Activated T-cell treated with anti-CD3 and anti-CD28 coated beads for 24 hours (primary cell): ENCODE data around the gene ZNF678.
"Not testable (repeated sequence)": the region's sequence is repeated elsewhere in the genome, so short reads cannot be mapped to it uniquely, and the experiment has no call there.

Source experiments
- DNase-seq: peaks from one replicate; pipeline ENCODE4 v3.0.0-alpha.2; 2020; ENCODE audit warnings: low read depth

The ZNF678 gene

DNA sequence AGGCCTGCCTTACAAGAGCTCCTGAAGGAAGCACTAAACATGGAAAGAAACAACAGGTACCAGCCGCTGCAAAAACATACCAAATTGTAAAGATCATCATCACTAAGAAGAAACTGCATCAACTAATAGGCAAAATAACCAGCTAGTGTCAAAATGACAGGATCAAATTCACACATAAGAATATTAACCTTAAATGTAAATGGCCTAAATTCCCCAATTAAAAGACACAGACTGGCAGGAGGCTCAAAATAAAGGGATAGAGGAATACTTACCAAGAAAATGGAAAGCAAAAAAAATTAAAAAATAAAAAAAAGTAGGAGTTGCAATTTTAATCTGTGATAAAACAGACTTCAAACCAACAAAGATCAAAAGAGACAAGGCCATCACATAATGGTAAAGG is 11.5 kb upstream of the ZNF678 start:
- DNase-seq = not testable (repeated sequence)

DNA sequence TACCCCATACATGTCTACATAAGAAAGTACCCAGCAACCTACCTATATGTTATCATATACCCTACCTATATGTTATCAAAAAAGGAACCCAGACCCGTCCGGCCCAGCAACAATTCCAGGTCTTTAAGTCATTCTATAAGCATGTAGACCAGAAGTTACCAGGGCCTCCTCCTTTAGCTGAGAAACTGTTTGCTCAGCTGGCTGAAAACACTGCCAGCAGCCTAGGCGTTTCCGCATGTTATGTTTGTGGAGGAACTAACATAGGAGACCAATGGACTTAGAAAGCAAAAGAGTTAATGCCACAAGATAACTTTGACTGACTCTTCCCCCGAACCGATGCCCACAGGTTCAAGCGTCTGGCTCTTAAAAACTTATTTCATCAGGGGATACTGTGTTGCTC is 7.1 kb upstream of the ZNF678 start:
- no peak for DNase-seq

DNA sequence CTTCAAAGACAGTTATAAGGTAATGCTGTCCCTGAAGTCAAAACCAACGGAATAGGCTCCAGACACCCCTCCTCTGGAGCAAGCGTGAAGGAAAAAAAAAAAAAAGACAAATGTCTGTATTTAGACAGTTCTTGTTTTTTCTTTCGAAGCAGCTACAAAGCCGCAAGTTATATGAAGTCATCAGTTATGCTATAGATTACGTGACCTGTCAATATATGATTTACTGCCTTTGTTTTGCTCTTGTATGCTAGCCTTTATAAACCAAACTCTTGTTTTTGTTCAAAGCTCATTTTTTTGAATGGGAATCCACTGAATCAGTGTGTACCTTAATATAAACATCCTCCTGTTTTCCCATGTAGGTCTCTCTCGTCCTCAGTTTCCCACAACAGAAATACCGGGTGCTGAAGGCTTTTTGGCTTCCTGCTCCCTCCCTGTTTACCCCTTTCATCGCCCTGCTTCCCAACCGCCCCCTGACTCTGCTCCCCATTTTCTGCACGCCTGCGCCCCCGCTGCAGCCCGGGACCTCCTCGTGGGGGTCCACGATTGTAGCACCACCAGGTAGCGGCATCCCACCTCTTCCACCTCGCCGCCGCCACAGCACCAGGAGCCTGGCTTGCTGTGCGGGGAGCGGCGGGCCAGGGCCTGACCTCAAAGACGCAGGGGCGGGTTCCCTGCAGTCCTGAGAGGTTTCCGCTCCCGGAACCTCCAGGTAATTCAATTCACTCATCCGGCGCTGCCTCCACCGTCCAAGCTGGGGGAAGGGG is 5.2 kb upstream of the ZNF678 start:
- no peak for DNase-seq

DNA sequence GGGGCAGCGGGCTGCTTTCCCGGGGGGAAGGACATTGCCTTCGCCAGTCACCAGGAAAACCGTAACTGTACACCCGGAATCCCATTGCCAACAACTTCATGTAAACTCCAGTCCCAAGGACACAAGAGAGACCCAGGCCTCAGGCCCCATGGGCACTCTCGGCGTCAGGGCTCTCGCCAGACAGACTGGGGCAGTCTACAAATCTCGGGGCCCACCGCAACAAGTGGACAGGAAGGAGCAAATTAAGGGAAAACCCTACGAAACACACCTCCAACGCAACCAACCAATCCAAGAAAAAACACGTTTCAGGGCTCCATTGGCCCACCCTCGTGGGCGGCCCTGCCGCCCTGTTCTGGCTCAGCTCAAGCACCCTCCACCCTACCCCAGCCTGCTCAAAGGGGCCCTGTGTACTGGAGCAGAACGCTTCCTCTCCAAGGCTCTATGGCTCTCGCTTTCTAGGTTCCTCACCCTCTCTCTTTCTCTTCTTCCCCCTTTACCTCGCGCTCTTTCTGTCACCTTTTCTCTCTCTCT is 4.6 kb upstream of the ZNF678 start:
- DNase-seq = no peak

DNA sequence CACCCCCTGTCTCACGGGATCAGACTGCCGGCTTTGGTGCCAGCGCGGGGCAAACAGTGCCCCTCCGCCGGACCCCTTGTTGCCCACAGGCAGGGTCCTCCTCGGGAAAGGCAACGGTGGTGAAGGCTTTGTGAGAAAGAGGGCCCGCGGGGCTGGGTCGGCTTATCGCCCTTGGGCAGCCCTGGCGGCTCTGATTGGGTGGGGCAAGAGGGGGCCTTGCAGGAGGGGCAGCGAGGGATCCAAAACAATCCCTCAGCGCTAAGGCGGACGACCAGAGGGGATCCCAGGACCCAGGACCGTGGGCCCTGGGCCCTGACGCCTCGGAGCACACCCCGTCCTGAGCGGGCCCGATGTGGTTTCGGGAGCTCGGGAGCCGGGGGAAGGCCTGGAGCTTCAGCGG is 3.9 kb upstream of the ZNF678 start:
- DNase-seq = no peak

DNA sequence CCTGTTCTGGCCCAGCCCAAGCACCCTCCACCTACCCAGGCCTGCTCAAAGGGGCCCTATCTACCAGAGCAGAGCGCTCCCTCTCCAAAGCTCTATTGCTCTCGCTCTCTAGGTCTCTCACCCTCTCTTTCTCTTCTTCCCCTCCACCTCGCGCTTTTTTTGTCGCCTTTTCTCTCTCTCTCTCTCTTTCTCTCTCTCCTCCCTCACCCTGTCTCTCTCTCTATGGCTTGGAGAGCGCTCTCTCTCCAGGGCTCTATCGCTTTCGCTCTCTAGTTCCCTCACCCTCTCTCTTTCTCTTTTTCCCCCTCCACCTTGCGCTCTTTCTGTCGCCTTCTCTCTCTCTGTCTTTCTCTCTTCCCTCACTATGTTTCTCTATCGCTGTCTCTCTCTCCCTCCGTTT is 3.4 kb upstream of the ZNF678 start:
- DNase-seq = no peak

DNA sequence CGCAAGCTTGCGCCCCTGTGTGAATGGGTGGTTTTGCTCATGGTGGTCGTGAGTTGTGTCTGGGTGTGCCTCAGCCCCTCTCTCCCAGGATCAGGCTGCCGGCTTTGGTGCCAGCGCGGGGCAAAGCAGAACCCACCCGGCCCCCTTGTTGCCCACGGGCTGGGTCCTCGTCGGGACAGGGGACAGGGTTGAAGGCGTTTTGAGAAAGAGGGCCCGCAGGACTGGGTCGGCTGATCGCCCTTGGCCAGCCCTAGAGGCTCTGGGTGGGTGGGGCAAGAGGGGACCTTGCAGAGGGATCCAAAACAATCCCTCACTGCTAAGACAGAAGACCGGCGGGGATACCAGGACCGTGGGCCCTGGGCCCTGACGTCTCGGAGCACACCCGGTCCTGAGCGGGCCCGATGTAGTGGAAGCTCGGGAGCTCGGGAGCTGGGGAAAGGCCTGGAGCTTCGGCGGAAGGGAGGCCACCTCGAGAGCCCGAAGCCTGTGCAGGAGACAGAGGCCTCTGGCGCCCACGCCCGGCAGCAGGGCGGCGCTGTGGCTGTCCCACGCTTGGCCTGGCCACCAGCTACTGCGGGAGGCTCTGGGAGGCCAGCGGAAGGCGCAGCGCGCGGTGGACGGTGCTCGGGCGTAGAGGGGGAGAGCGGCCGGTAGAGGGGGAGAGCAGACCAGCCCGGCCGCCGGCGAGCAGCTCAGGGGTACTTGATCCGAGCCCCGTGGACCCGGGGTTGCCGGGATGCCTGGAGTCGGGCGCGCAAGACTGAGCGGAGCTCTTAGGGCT is 2.8 kb upstream of the ZNF678 start:
- no peak for DNase-seq

DNA sequence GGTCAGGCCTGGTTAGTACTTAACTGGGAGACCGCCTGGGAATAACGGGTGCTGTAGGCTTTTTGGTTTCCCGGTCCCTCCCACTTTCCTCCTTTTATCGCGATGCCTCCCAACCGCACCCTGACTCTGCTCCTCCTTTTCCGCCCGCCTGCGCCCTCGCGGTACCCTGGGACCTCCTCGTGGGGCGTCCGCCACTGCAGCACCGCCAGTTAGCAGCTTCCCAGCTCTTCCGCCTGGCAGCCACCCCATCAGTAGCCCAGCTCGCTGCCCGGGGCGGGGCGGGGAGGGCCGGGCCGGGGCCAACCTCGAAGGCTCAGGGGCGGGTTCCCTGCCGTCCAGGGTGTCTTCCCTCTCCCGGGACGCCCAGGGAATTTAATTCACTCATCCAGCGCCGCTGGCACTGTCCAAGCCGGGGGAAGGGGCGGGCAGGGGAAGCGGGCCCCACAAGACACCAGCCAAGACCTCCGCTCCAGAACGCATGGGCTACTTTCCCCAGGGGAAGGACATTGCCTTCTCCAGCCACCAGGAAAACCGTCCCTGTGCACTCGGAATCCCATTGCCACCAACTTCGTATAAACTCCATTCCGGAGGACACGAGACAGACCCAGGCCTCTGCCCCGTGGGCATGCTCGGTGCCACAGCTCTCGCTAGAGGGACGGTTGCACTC is 2.0 kb upstream of the ZNF678 start:
- no peak for DNase-seq

DNA sequence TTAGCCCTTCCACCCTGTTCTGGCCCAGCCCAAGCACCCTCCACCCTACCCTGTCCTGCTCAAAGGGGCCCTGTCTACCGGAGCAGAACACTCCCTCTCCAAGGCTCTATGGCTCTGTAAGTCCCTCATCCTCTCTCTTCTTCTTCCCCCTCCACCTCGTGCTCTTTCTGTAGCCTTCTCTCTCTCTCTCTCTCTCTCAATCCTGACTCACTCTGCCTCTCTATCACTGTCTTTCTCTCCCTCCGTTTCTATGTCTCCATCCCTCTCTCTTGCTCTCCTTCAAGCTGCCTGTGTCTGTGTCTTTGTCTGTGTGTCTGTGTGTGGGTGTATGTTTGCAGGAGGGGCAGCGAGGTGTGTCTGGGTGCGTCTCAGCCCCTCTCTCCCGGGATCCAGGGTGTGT is 1.3 kb upstream of the ZNF678 start:
- no peak for DNase-seq

DNA sequence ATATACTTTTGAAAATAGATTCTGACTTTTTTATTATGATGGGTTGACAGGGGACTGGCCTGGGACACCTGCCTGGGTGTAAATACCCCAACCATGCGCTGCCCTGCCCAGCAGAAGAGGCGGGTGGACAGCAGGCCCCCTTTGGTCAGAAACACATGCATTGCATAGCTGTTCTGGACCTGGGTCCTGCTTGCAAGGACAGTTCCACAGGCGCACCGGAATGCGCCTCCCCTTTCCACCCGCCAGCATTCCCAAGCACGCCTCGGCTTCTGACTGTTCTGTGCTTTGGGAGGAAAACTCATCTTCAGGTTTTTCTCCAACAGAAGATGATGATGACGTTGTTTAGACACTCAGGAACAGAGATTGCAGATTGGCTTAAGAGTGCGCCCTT is 428 bp upstream of the ZNF678 start:
- DNase-seq = no peak

DNA sequence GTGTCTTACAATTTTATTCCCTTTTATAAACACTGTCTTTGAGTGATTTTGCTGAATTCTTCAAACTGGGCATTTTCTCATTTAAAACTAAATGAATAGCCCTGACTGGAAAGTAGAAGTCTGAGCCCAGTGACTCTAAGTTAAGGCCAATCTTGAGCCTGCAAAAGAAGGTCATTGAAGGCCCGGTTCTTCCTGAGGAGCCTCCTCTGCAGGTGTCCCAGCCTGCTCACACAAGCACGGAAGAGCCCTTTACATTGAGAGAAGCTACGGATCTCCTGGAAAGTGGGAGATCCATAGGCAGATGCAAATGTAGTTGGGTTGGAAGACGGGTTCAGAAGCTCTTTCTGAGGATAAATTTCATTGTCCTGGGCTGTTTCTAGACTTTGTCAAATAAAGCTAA is 3.9 kb downstream of the ZNF678 start:
- no peak for DNase-seq

DNA sequence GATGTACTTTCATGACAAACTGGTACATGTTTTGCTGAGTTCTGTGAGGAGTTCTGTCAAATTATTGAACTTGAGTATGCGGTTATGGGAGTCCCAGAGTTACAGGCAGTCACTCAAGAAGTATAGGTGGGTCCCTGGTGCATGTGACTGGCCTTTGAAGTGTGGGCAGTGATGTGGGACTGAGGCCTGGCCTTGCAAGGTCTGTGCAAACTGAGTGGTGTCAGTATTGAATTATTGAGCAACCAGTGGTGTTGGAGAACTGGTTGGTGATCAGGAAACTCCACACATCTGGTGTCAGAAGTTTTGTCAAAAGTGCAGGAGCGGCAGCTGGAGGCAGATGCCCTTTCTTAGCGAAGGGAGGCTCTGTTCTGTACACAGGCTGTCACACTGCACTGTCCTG is 5.2 kb downstream of the ZNF678 start:
- no peak for DNase-seq

DNA sequence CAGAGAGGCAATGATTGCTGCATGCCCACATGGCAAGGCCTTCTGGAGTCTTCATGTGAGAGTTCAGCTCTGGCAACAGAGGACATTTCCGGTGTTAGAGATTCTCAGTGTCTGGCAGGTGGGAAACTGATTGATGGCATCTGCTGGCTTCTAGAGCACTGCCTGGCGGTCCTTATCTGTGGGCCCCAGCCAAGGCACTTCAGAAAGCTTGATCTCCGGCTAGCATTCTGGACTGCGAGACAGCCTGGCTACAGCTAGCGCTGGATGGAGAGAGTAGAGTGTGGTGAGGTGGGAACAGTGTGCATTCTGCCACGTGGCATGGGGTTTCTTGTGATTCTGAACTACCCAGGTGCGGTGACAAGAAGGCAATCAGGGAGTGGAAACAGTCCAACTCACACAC is 9.4 kb downstream of the ZNF678 start:
- DNase-seq = no peak

DNA sequence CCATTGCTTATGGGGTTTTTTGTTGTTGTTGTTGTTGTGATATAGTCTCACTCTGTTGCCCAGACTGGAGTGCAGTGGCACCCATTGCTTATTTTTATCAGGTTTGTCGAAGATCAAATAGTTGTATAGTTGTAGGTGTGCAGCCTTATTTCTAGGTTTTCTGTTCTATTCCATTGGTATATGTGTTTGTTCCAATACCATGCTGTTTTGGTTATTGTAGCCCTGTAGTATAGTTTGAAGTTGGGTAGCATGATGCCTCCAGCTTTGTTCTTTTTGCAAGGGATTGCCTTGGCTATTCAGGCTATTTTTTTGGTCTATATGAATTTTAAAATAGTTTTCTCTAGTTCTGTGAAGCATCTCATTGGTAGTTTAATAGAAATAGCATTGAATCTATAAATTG is 11.6 kb downstream of the ZNF678 start:
- DNase-seq = no peak

DNA sequence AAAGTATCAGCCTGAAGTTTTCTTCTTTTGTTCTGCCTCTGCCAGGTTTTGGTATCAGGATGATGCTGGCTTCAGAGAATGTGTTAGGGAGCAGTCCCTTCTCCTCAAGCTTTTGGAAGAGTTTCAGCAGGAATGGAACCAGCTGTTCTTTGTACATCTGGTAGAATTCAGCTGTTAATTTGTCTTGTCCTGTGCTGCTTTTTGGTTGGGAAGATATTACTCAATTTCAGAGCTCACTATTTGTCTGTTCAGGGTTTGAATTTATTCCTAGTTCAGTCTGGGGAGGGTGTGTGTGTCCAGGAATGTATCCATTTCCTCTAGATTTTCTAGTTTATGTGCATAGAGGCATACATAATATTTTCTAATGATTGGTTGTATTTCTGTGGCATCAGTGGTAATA is 12.8 kb downstream of the ZNF678 start:
- no peak for DNase-seq

DNA sequence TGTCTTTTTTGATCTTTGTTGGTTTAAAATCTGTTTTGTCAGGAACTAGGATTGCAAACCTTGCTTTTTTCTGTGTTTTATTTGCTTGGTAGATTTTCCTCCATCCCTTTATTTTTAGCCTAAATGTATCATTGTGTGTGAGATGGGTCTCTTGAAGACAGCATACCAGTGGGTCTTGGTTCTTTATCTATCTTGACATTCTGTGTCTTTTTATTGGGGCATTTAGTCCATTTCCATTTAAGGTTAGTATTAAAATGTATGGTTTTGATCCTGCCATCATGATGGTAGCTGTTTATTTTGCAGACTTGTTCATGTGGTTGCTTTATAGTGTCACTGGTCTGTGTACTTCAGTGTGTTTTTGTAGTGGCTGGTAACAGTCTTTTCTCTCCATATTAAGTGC is 14.1 kb downstream of the ZNF678 start:
- DNase-seq = no peak

DNA sequence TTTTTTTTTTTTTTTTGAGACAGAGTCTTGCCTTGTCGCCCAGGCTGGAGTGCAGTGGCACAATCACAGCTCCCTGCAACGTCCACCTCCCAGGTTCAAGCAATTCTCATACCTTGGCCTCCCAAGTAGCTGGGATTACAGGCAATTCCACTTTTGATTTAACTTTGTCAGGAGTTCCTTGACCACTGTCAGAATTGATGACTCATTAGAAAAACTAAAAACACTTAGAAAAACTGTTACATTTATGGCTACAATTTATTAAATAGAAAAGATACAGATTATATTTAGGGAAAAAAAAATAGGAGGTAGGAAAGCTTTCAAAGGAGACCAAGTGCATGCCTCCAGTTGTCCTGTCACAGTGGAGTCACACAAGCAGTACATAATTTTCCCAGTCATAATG is 20.0 kb downstream of the ZNF678 start:
- no peak for DNase-seq

DNA sequence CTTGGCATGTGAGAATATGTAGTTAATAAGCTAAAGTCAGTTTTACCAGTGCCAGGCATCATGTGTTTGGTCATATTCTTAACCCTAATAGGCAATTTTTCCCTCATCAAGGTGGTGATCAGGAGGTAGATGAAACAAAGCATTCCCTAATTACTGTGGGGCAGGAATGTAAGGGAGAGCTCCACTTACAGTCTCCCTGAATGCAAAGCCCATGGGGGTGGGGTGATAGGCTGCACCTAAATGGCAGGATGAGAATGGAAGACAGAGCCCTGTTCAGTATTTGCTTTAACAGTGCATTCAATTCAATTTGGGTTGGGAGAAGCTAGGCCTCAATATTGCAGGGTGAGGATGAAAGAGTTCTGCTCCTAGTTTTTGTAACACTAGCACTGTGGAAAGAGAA is 23.4 kb downstream of the ZNF678 start:
- no peak for DNase-seq

DNA sequence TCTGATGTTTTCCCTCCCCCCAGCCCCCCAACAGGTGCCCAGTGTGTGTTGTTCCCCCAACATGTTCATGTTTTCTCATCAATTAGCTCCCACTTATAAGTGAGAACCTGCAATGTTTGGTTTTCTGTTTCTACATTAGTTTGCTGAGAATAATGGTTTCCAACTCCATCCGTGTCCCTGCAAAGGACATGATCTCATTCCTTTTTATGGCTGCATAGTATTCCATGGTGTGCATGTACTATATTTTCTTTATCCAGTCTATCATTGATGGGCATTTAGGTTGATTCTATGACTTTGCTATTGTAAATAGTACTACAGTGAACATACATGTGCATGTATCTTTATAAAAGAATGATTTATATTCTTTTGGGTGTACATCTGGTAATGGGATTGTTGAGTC is 24.6 kb downstream of the ZNF678 start:
- no peak for DNase-seq

DNA sequence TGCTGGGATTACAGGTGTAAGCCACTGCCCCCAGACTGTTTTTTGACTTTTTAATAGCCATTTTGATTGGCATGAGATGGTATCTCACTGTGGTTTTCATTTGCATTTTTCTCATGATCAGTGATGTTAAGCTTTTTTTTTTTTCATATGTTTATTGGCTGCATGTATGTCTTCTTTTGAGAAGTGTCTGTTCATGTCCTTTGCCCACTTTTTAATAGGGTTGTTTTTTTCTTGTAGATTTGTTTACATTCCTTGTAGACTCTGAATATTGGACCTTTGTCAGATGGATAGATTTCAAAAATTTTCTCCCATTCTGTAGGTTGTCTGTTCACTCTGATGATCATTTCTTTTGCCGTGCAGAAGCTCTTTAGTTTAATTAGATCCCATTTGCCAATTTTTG is 25.4 kb downstream of the ZNF678 start:
- not testable (repeated sequence) for DNase-seq

DNA sequence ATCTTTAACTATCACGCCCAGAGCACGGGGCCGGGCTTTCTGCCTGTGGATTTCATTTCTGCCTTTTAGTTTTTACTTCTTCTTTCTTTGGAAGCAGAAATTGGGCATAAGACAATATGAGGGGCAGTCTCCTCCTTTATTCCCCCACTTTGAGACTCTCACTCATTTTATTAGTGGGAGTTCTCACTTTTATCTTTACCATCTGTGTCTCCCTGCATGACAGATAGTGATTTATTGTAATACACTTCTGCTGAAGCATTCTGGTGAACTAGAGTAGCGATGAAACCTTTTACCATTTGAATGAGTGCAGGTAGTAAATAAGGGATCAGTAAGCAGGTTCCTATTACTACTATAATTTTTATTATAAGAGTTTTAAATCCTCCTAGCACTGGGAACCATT is 26.4 kb downstream of the ZNF678 start:
- not testable (repeated sequence) for DNase-seq

DNA sequence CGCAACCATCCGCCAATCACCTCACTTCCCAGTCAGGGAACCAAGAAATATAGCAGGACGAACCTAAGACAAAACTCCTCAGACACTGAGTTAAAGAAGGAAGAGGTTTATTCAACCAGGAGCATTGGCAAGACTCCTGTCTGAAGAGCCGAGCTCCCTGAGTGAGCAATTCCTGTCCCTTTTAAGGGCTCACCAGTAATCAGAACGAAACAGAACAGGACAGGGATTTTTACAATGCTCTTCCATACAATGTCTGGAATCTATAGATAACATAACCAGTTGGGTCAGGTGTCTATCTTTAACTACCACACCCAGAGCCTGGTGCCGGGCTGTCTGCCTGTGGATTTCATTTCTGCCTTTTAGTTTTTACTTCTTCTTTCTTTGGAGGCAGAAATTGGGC is 32.9 kb downstream of the ZNF678 start:
- not testable (repeated sequence) for DNase-seq

DNA sequence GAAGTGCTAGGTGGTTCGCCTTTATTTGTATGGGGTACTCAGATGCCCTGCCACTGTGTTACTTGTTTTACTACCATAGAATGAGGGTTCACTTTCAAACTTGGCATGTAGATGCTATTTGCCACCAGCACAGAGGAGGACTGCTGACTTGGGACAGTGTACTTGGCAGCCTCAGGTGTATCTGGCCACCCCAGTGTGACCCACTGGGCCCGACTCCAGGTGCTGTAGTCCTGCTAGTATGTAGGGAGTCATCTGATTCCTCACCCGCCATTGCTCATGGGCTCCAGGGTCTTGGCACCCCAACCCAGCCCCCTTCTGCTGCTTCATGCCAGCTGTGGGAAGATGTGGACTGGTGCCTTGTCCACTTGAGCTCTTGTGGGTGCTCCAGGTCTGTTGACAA is 40.0 kb downstream of the ZNF678 start:
- no peak for DNase-seq
